ENCODE data around the gene MEGF8.
"Not testable (repeated sequence)": the region's sequence is repeated elsewhere in the genome, so short reads cannot be mapped to it uniquely, and the experiment has no call there.

The MEGF8 gene

GRCh38 chr19:42333975-42334696 is 8.7 kb downstream of the MEGF8 start:
- no peak for DNase-seq

- DNase-seq, result no peak
Measured at GRCh38 chr19:42334697-42335373, 9.4 kb downstream of the MEGF8 start.

GRCh38 chr19:42335374-42335936 is 10.0 kb downstream of the MEGF8 start:
- DNase-seq, result no peak

GRCh38 chr19:42335971-42336370 is 10.5 kb downstream of the MEGF8 start:
- no peak for DNase-seq

- DNase-seq, result not testable (repeated sequence)
Measured at GRCh38 chr19:42339126-42339860, 13.9 kb downstream of the MEGF8 start.

- not testable (repeated sequence) for DNase-seq
Measured at GRCh38 chr19:42339922-42340321, 14.5 kb downstream of the MEGF8 start.

GRCh38 chr19:42343344-42344110 is 18.1 kb downstream of the MEGF8 start:
- no peak for DNase-seq

GRCh38 chr19:42344336-42344893 is 19.0 kb downstream of the MEGF8 start:
- no peak for DNase-seq

GRCh38 chr19:42345191-42345812 is 19.9 kb downstream of the MEGF8 start:
- no peak for DNase-seq

- no peak for DNase-seq
Measured at GRCh38 chr19:42348211-42348610, 22.8 kb downstream of the MEGF8 start.

- DNase-seq, result no peak
Measured at GRCh38 chr19:42349378-42350107, 24.1 kb downstream of the MEGF8 start.

GRCh38 chr19:42350417-42350816 is 25.0 kb downstream of the MEGF8 start:
- DNase-seq, result no peak

- no peak for DNase-seq
Measured at GRCh38 chr19:42351079-42351735, 25.8 kb downstream of the MEGF8 start.

GRCh38 chr19:42352301-42353259 is 27.1 kb downstream of the MEGF8 start:
- no peak for DNase-seq

GRCh38 chr19:42353341-42354015 is 28.0 kb downstream of the MEGF8 start:
- no peak for DNase-seq

- DNase-seq, result no peak
Measured at GRCh38 chr19:42355896-42356295, 30.5 kb downstream of the MEGF8 start.

- DNase-seq, result no peak
Measured at GRCh38 chr19:42356686-42357085, 31.3 kb downstream of the MEGF8 start.

GRCh38 chr19:42357290-42357689 is 31.9 kb downstream of the MEGF8 start:
- DNase-seq, result no peak
